IMR-90 (cell line): ENCODE results near the gene HAUS7. TPM values are rescaled to one million over a fixed set of nuclear protein-coding genes. Genes with fewer than 3 reads are reported as not detected.

Experiments
- ATAC-seq: fragments of 200-7000 bp; cut with Tn5 transposase; 2 replicates; pipeline ENCODE4 v1.9.1; 2020; ENCODE audit warnings: low read depth, mild to moderate bottlenecking, moderate library complexity
- BruUV-seq: library from RNA; stranded (reverse); fragments of 400-500 nt; replicated peaks from 2 replicates; lab custom pipeline; 2021; lab: Mats Ljungman, UMichigan
- CTCF ChIA-PET: fragments of 300-600 bp; formaldehyde crosslinking; extraction: SDS; loops from one replicate; lab custom pipeline; 2021; ENCODE audit warnings: antibody characterized with exemption; lab: Yijun Ruan, JAX
- POLR2A ChIA-PET: fragments of 300-600 bp; sonication (Branson Sonifier 250); formaldehyde crosslinking; loops from one replicate; lab custom pipeline; 2022; ENCODE audit warnings: antibody characterized with exemption; ENCODE audit not compliant: unreplicated experiment; lab: Charles Lee
- DNase-seq: peaks from one replicate; pipeline ENCODE4 v3.0.0; 2013
- H2AFZ ChIP-seq: replicated peaks from 2 replicates; pipeline ENCODE3; 2013; ENCODE audit warnings: low read length, mild to moderate bottlenecking; ENCODE audit not compliant: poor library complexity
- H2AK5ac ChIP-seq: 2 replicates; pipeline ENCODE4 v1.6.1; 2013; ENCODE audit warnings: low read depth, low read length, inconsistent platforms
- H2AK9ac ChIP-seq: replicated peaks from 2 replicates; pipeline ENCODE3; 2013; ENCODE audit warnings: mild to moderate bottlenecking, low read depth, low read length, moderate library complexity; ENCODE audit not compliant: poor library complexity
- H2BK120ac ChIP-seq: 2 replicates; pipeline ENCODE4 v1.6.1; 2013; ENCODE audit warnings: low read depth, low read length, inconsistent platforms
- H2BK15ac ChIP-seq: 3 replicates; pipeline ENCODE4 v1.6.1; 2013; ENCODE audit warnings: low read depth, low read length, inconsistent platforms
- H2BK20ac ChIP-seq: 2 replicates; pipeline ENCODE4 v1.6.1; 2013; ENCODE audit warnings: low read depth, mild to moderate bottlenecking, inconsistent platforms, low read length, moderate library complexity
- H2BK5ac ChIP-seq: 2 replicates; pipeline ENCODE4 v1.6.1; 2013; ENCODE audit warnings: mild to moderate bottlenecking, low read depth, low read length, inconsistent platforms; ENCODE audit not compliant: poor library complexity, severe bottlenecking
- H3K14ac ChIP-seq: replicated peaks from 2 replicates; pipeline ENCODE4 v1.6.1; 2013; ENCODE audit warnings: low read depth, low read length, inconsistent platforms
- H3K18ac ChIP-seq: 2 replicates; pipeline ENCODE4 v1.6.1; 2013; ENCODE audit warnings: low read depth, low read length, control low read depth
- H3K23ac ChIP-seq: 2 replicates; pipeline ENCODE4 v1.6.1; 2013; ENCODE audit warnings: low read depth, low read length, inconsistent platforms
- H3K27ac ChIP-seq: 2 replicates; pipeline ENCODE4 v1.5.1; 2013; ENCODE audit warnings: mild to moderate bottlenecking, control low read depth, low read length; ENCODE audit not compliant: insufficient read depth
- H3K27me3 ChIP-seq: 2 replicates; pipeline ENCODE4 v1.6.1; 2013; ENCODE audit warnings: low read length; ENCODE audit not compliant: control insufficient read depth, insufficient read depth
- H3K36me3 ChIP-seq: 2 replicates; pipeline ENCODE4 v1.6.1; 2013; ENCODE audit warnings: low read length, mixed read lengths; ENCODE audit not compliant: control insufficient read depth, insufficient read depth
- H3K4ac ChIP-seq: 2 replicates; pipeline ENCODE4 v1.6.1; 2013; ENCODE audit warnings: low read depth, low read length, inconsistent platforms
- H3K4me1 ChIP-seq: 2 replicates; pipeline ENCODE4 v1.6.1; 2013; ENCODE audit warnings: low read length, mixed read lengths; ENCODE audit not compliant: control insufficient read depth, insufficient read depth
- H3K4me2 ChIP-seq: 2 replicates; pipeline ENCODE4 v1.6.1; 2013; ENCODE audit warnings: low read depth, mild to moderate bottlenecking, control low read depth, low read length, moderate library complexity
- H3K4me3 ChIP-seq: 2 replicates; pipeline ENCODE4 v1.5.1; 2013; ENCODE audit warnings: low read depth, mild to moderate bottlenecking, control low read depth, low read length, moderate library complexity; ENCODE audit not compliant: insufficient read depth
- H3K56ac ChIP-seq: 2 replicates; pipeline ENCODE4 v1.6.1; 2013; ENCODE audit warnings: low read length, inconsistent platforms; ENCODE audit not compliant: insufficient read depth; ENCODE audit errors: extremely low read depth
- H3K79me1 ChIP-seq, 2 experiments: 2 replicates each; pipeline ENCODE4 v1.6.1; 2013; ENCODE audit warnings: low read length in 2 of 2, inconsistent platforms in 1 of 2, low read depth in 1 of 2
- H3K9ac ChIP-seq: 2 replicates; pipeline ENCODE4 v1.6.1; 2013; ENCODE audit warnings: low read depth, low read length, control low read depth
- H3K9me1 ChIP-seq: 2 replicates; pipeline ENCODE4 v1.6.1; 2013; ENCODE audit warnings: low read length, inconsistent platforms; ENCODE audit not compliant: insufficient read depth
- H3K9me3 ChIP-seq: 2 replicates; pipeline ENCODE4 v1.6.1; 2013; ENCODE audit warnings: low read length; ENCODE audit not compliant: control insufficient read depth, insufficient read depth
- H4K20me1 ChIP-seq: 2 replicates; pipeline ENCODE4 v1.6.1; 2013; ENCODE audit warnings: low read length, inconsistent platforms; ENCODE audit not compliant: insufficient read depth
- H4K5ac ChIP-seq: 2 replicates; pipeline ENCODE4 v1.6.1; 2013; ENCODE audit warnings: mild to moderate bottlenecking, low read depth, low read length, control low read depth
- H4K8ac ChIP-seq, 2 experiments: 2 replicates each; pipeline ENCODE4 v1.6.1; 2013; ENCODE audit warnings: low read depth in 2 of 2, low read length in 2 of 2, control low read depth in 1 of 2, inconsistent platforms in 1 of 2
- H4K91ac ChIP-seq: 2 replicates; pipeline ENCODE4 v1.6.1; 2013; ENCODE audit warnings: low read depth, low read length, inconsistent platforms; ENCODE audit not compliant: insufficient read depth
- BHLHE40 ChIP-seq: fragments of 150-350 bp; IDR thresholded peaks from 2 replicates; pipeline ENCODE4 v1.6.1; 2016; ENCODE audit warnings: mild to moderate bottlenecking, low read depth, low read length
- CEBPB ChIP-seq: IDR thresholded peaks from 2 replicates; pipeline ENCODE4 v1.6.1; 2012; ENCODE audit warnings: low read depth, low read length, improper control_type of control experiment
- CHD1 ChIP-seq: IDR thresholded peaks from 2 replicates; pipeline ENCODE4 v1.6.1; 2012; ENCODE audit warnings: low read depth, low read length, improper control_type of control experiment
- FOS ChIP-seq: fragments of 150-350 bp; IDR thresholded peaks from 2 replicates; pipeline ENCODE4 v1.6.1; 2016; ENCODE audit warnings: low read depth, low read length
- MAFK ChIP-seq: IDR thresholded peaks from 2 replicates; pipeline ENCODE4 v1.6.1; 2012; ENCODE audit warnings: low read depth, low read length, improper control_type of control experiment
- MAZ ChIP-seq: IDR thresholded peaks from 2 replicates; pipeline ENCODE4 v1.6.1; 2012; ENCODE audit warnings: low read depth, mild to moderate bottlenecking, low read length, improper control_type of control experiment, moderate library complexity, borderline replicate concordance
- MXI1 ChIP-seq: IDR thresholded peaks from 2 replicates; pipeline ENCODE4 v1.6.1; 2012; ENCODE audit warnings: low read depth, mild to moderate bottlenecking, low read length, moderate library complexity, borderline replicate concordance
- NFE2L2 ChIP-seq: fragments of 150-350 bp; IDR thresholded peaks from 2 replicates; pipeline ENCODE4 v1.6.1; 2016; ENCODE audit warnings: low read depth, mild to moderate bottlenecking, low read length
- POLR2A ChIP-seq: IDR thresholded peaks from 2 replicates; pipeline ENCODE4 v1.6.1; 2012; ENCODE audit warnings: mild to moderate bottlenecking, low read depth, low read length
- RAD21 ChIP-seq: IDR thresholded peaks from 2 replicates; pipeline ENCODE4 v1.6.1; 2012; ENCODE audit warnings: low read length, improper control_type of control experiment
- RCOR1 ChIP-seq: IDR thresholded peaks from 2 replicates; pipeline ENCODE4 v1.6.1; 2012; ENCODE audit warnings: mild to moderate bottlenecking, low read length, improper control_type of control experiment; ENCODE audit not compliant: insufficient replicate concordance
- RFX5 ChIP-seq: IDR thresholded peaks from 2 replicates; pipeline ENCODE4 v1.8.0; 2012; ENCODE audit warnings: low read depth, mild to moderate bottlenecking, low read length, moderate library complexity
- SMC3 ChIP-seq: fragments of 150-350 bp; IDR thresholded peaks from 2 replicates; pipeline ENCODE4 v1.6.1; 2016; ENCODE audit warnings: low read depth, mild to moderate bottlenecking, antibody characterized with exemption, low read length, moderate library complexity
- WGBS, 2 experiments: methylation state at CpG; one replicate each; pipeline versions ENCODE4 v1.1.5 to v1.1.7; 2013; ENCODE audit warnings: missing lambda C conversion rate in 2 of 2; ENCODE audit not compliant: insufficient read length in 1 of 2; ENCODE audit errors: extremely low coverage in 2 of 2; 5-methylcytosine and 5-hydroxymethylcytosine counted together
- dilution Hi-C: fragments of 300-500 bp; cut with HindIII; formaldehyde crosslinking; loops from one replicate; pipeline ENCODE4 v1.14.3; 2018; ENCODE audit warnings: low sequenced_read_pairs; ENCODE audit not compliant: unreplicated experiment
- in situ Hi-C: fragments of 300-500 bp; cut with MboI; formaldehyde crosslinking; loops from 3 replicates; pipeline ENCODE4 v1.14.3; 2019; ENCODE audit warnings: low sequenced_read_pairs, inconsistent platforms, mixed read lengths
- intact Hi-C: fragments of 100-400 bp; cut with micrococcal nuclease; formaldehyde crosslinking; loops from 2 replicates; pipeline ENCODE4 v1.10.0; 2022
- polyA plus RNA-seq, 3 experiments: library from polyadenylated mRNA; depleted of rRNA; stranded (reverse); fragments of >200 nt; gene quantifications; 2 replicates each; pipeline ENCODE4 v1.2.3, GENCODE V29; 2012; ENCODE audit warnings: low replicate concordance in 1 of 3
- total RNA-seq: library from RNA; depleted of rRNA; stranded (reverse); fragments of >200 nt; gene quantifications from 2 replicates; pipeline ENCODE4 v1.2.3, GENCODE V29; 2012
- TF ChIP-seq, protein P1 (sequence below): fragments of 150-350 bp; IDR thresholded peaks from 2 replicates; pipeline ENCODE4 v1.6.1; 2017; ENCODE audit warnings: mild to moderate bottlenecking, antibody characterized with exemption, low read length, low read depth
- TF ChIP-seq, protein P2 (sequence below): conservative IDR thresholded peaks from 2 replicates; pipeline ENCODE4 v1.5.1; 2012; ENCODE audit warnings: mild to moderate bottlenecking, low read depth, low read length, improper control_type of control experiment
- TF ChIP-seq, protein P3 (sequence below): fragments of 150-350 bp; IDR thresholded peaks from 2 replicates; pipeline ENCODE4 v1.6.1; 2016; ENCODE audit warnings: low read depth, mild to moderate bottlenecking, low read length, moderate library complexity, borderline replicate concordance

HAUS7 gene
- total and polyA plus RNA-seq, 2 of the 4 experiments (the other 2 are of a cell fraction), result 10.8 to 25.9 TPM

DNA sequence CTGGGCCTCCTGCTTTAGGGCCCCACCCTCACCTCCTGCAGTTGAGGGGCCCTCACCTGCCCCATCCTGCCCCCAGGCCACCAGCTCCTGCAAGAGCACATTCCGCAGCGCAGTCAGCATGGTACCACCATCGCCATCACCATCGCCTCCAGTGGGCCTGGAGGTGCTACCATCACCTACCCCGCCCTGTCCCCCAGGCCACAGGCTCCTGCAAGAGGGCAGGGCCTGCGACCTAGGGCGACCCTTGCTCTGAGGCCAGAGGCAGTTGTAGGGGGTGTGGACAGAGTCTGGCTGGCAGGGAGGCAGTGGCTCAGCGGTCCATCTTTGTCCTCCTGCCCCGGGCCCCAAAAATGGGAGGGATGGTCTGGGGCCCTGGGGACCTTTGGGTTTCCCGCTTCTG is 3.9 kb upstream of the HAUS7 start:
- in situ Hi-C loops, result loop anchor here (25.0 kb wide), 1 partner anchor 437 kb away; no protein-coding TSS in a partner anchor
- CTCF ChIA-PET, result no interaction called here
- ATAC-seq, result no peak

More for the DNA sequence above, 3.9 kb upstream of the HAUS7 start:
- H3K79me1 ChIP-seq, result peaks cover 0 to 10% of the 10 kb centered on the region in 2 experiments; a peak in 2 of 4 replicates
- no peak overlapping the region for H3K18ac ChIP-seq
- H2AFZ ChIP-seq, result no peak overlapping the region
- H3K9me3 ChIP-seq, result no peaks in the 10 kb centered on the region
- peaks cover 33% of the 10 kb centered on the region for H3K4me1 ChIP-seq
- peak overlapping the region; percentile 66 for H4K91ac ChIP-seq
- H3K9ac ChIP-seq, result no peak overlapping the region
- H3K27me3 ChIP-seq, result no peaks in the 10 kb centered on the region
- no CpG with 5 or more reads among the region's 10 CpGs for WGBS, 2 experiments
- no peaks in the 10 kb centered on the region for H4K20me1 ChIP-seq
- H3K23ac ChIP-seq, result no peak overlapping the region
- POLR2A ChIA-PET, result no interaction called here
- peak overlapping the region; percentile 35; the same call in 1 of the 2 replicates for H2AK5ac ChIP-seq
- no TSS peak for BruUV-seq
- no peak for TF ChIP-seq NFE2L2
- TF ChIP-seq RAD21, result no peak
- no peak for TF ChIP-seq MAFK
- no peak for TF ChIP-seq POLR2A
- TF ChIP-seq, protein P1, sequence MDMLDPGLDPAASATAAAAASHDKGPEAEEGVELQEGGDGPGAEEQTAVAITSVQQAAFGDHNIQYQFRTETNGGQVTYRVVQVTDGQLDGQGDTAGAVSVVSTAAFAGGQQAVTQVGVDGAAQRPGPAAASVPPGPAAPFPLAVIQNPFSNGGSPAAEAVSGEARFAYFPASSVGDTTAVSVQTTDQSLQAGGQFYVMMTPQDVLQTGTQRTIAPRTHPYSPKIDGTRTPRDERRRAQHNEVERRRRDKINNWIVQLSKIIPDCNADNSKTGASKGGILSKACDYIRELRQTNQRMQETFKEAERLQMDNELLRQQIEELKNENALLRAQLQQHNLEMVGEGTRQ, result no peak
- TF ChIP-seq, protein P2, sequence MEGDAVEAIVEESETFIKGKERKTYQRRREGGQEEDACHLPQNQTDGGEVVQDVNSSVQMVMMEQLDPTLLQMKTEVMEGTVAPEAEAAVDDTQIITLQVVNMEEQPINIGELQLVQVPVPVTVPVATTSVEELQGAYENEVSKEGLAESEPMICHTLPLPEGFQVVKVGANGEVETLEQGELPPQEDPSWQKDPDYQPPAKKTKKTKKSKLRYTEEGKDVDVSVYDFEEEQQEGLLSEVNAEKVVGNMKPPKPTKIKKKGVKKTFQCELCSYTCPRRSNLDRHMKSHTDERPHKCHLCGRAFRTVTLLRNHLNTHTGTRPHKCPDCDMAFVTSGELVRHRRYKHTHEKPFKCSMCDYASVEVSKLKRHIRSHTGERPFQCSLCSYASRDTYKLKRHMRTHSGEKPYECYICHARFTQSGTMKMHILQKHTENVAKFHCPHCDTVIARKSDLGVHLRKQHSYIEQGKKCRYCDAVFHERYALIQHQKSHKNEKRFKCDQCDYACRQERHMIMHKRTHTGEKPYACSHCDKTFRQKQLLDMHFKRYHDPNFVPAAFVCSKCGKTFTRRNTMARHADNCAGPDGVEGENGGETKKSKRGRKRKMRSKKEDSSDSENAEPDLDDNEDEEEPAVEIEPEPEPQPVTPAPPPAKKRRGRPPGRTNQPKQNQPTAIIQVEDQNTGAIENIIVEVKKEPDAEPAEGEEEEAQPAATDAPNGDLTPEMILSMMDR, result no peak
- TF ChIP-seq SMC3, result no peak
- TF ChIP-seq, protein P3, sequence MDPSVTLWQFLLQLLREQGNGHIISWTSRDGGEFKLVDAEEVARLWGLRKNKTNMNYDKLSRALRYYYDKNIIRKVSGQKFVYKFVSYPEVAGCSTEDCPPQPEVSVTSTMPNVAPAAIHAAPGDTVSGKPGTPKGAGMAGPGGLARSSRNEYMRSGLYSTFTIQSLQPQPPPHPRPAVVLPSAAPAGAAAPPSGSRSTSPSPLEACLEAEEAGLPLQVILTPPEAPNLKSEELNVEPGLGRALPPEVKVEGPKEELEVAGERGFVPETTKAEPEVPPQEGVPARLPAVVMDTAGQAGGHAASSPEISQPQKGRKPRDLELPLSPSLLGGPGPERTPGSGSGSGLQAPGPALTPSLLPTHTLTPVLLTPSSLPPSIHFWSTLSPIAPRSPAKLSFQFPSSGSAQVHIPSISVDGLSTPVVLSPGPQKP, result no peak
- TF ChIP-seq RFX5, result no peak
- TF ChIP-seq CEBPB, result no peak
- TF ChIP-seq MXI1, result no peak
- TF ChIP-seq CHD1, result no peak
- no peak for TF ChIP-seq FOS
- no peak for TF ChIP-seq BHLHE40
- no peak for TF ChIP-seq RCOR1
- TF ChIP-seq MAZ, result no peak
- H3K4me3 ChIP-seq, result no peak overlapping the region
- H2BK15ac ChIP-seq, result no peak overlapping the region
- intact Hi-C loops (no loop called here), dilution Hi-C loops (no loop called here)
- H3K27ac ChIP-seq, result no peak overlapping the region
- peak overlapping the region; percentile 79 for H3K4ac ChIP-seq
- peaks cover 23% of the 10 kb centered on the region for H3K9me1 ChIP-seq
- peak overlapping the region; percentile 61; the same call in 1 of the 2 replicates for H2BK20ac ChIP-seq
- no peak overlapping the region for H3K4me2 ChIP-seq
- no peak overlapping the region for H4K5ac ChIP-seq
- peak overlapping the region; percentile 85 for H2AK9ac ChIP-seq
- H2BK120ac ChIP-seq, result peak overlapping the region; percentile 54
- no peaks in the 10 kb centered on the region for H3K36me3 ChIP-seq
- no peak overlapping the region for H2BK5ac ChIP-seq
- H4K8ac ChIP-seq, result no peak overlapping the region; a peak in 1 of 4 replicates
- H3K56ac ChIP-seq, result no peak overlapping the region
- DNase-seq, result no peak
- peak overlapping the region; percentile 41; the same call in 1 of the 2 replicates for H3K14ac ChIP-seq
